ENCODE measurements around the gene MIER1. TPM values are rescaled to one million over a fixed set of nuclear protein-coding genes. Genes with fewer than 3 reads are reported as not detected.
A peak's percentile ranks its signal among the peaks of the same experiment; 100 is the strongest.

MIER1 gene
- total and polyA plus RNA-seq, 2 experiments from 2014 or later: 15.8 to 26.6 TPM

- Histone ChIP-seq H3K36me3 (peaks cover 34% of the 10 kb centered on the region), H3K4me1 (ENCODE audit: low read depth) (no peaks in the 10 kb centered on the region), H3K27me3 (no peaks in the 10 kb centered on the region), H3K4me3 (no peak overlapping the region), H3K9me3 (ENCODE audit: low read depth) (no peaks in the 10 kb centered on the region), H3K27ac (no peak overlapping the region)
- DNase-seq (ENCODE audit: low read depth in 1 of 2, low spot score in 1 of 2): no peak
- no peak for TF ChIP-seq CTCF (IDR thresholded peaks at IDR 0.05; ENCODE audit: low read depth, low read length)
Measured at GRCh38 chr1:67029472-67029871, 104.7 kb downstream of the MIER1 start.

DNA sequence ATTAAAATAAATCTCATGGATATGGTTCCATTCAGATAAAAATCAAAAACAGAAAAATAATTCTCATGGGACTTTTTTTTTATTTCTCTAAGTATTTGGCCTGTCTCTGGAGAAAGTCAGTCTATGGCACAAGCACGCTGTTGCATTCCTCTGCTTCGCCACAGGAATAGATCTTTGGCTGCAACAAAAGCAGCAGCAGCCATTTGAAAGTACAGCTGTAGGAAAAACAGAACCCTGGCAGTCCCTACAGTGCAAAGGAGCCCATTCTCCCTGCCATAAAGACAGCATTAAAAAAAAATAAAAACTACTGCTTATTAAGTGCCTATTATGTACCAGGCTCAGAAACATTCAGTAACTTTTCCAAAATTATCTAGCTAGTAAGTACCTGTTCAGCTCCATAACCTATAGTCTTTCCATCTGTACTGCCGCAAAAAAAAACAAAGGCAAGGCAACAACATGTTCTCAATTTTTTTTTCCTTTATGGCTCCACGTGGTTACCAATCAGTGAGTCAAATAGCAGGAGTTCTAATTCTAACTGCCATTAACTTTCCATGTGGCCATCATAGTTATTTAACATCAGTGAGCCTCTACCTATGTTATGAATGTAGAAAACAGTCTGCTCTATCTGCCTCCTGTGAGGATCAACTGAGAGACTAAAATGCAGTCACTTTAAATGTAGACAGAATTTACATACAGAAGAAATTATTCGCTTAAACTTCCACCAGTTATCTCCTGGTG lies 106.5 kb downstream of the MIER1 start:
- no peaks in the 10 kb centered on the region for H3K9me3 ChIP-seq (ENCODE audit: low read depth)
- peak in 1 of 2 donors; percentile 35 for DNase-seq (ENCODE audit: low read depth in 1 of 2, low spot score in 1 of 2)
- H3K36me3 ChIP-seq: peaks cover 28% of the 10 kb centered on the region
- no peaks in the 10 kb centered on the region for H3K27me3 ChIP-seq
- TF ChIP-seq CTCF (IDR thresholded peaks at IDR 0.05; ENCODE audit: low read depth, low read length): no peak
- H3K4me3 ChIP-seq: no peak overlapping the region
- peak overlapping the region; percentile 48 for H3K27ac ChIP-seq
- no peaks in the 10 kb centered on the region for H3K4me1 ChIP-seq (ENCODE audit: low read depth)

DNA sequence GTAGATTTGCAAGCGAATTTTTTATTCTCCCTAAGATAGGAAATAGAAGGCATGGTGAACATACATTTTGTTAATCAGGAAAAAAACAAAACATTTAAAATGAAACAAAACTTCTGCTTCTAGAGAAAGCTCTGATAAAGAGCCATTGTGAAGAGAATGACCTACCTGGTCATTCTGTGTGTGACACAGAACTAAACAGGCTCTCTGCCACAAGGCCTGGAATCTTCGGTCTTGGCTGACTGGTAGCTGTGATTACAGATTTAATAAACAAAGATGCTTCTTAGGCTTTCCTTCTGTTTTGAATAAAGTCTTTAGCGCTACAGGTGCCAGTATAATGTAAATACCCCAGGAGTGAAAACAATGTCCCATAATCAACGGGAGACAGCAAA lies 107.1 kb downstream of the MIER1 start:
- Histone ChIP-seq H3K4me1 (ENCODE audit: low read depth) (no peaks in the 10 kb centered on the region), H3K9me3 (ENCODE audit: low read depth) (no peaks in the 10 kb centered on the region), H3K27ac (peak overlapping the region; percentile 48), H3K4me3 (no peak overlapping the region), H3K27me3 (no peaks in the 10 kb centered on the region), H3K36me3 (peaks cover 32% of the 10 kb centered on the region)
- TF ChIP-seq CTCF (IDR thresholded peaks at IDR 0.05; ENCODE audit: low read depth, low read length): no peak
- no peak for DNase-seq (ENCODE audit: low read depth in 1 of 2, low spot score in 1 of 2)

Other genes with a start within 250 kb of the MIER1 start
- 13.2 and 28.6 TPM in 2 replicates for gene DYNLT5, start 172.5 kb upstream of the MIER1 start, total RNA-seq
- 5.3 and 16.9 TPM in 2 replicates for gene DYNLT5, start 172.5 kb upstream of the MIER1 start, polyA plus RNA-seq
- gene INSL5, start 123.7 kb upstream of the MIER1 start, total RNA-seq: 0.67 TPM in 1 of 2 replicates, not detected in the other
- not detected in 2 replicates for gene INSL5, start 123.7 kb upstream of the MIER1 start, polyA plus RNA-seq
- gene DNAI4, start 134 bp upstream of the MIER1 start, total RNA-seq: 5.1 and 6.6 TPM in 2 replicates
- gene DNAI4, start 134 bp upstream of the MIER1 start, polyA plus RNA-seq: 13.8 and 14.2 TPM in 2 replicates
- gene SLC35D1, start 129.2 kb downstream of the MIER1 start, total RNA-seq: 9.0 and 13.3 TPM in 2 replicates
- 11.3 and 19.4 TPM in 2 replicates for gene SLC35D1, start 129.2 kb downstream of the MIER1 start, polyA plus RNA-seq
- not detected in 2 replicates for gene C1orf141, start 210.0 kb downstream of the MIER1 start, total RNA-seq
- gene C1orf141, start 210.0 kb downstream of the MIER1 start, polyA plus RNA-seq: not detected in 2 replicates
- not detected in 2 replicates for gene IL23R, start 241.5 kb downstream of the MIER1 start, total RNA-seq
- gene IL23R, start 241.5 kb downstream of the MIER1 start, polyA plus RNA-seq: not detected in 2 replicates

Data from cardiac muscle cell (in vitro differentiated cells and primary cell).